ENCODE results near the gene PARD3.

GRCh38 chr10:34567659-34568253, 247.3 kb downstream of the PARD3 start:
- TF ChIP-seq CTCF (conservative IDR thresholded peaks at IDR 0.05) (no peak), EZH2 (IDR thresholded peaks at IDR 0.05; ENCODE audit: low read depth) (no peak)
